ENCODE measurements around the gene PRCC.

Gene PRCC

GRCh38 chr1:156740741-156741480 is 26.4 kb upstream of the PRCC start, which contains the start of gene MRPL24:
Gene MRPL24 (minus strand): TSS chr1:156741088. CDS start chr1:156738704, 2,384 bp downstream.
- TF ChIP-seq CTCF (IDR thresholded peaks at IDR 0.05; ENCODE audit: low read depth, low read length) = no peak
- peak within 1 kb of the TSS; percentile 82 for H3K4me3 ChIP-seq (ENCODE audit: low read depth, low read length)

- peak overlapping the region; percentile 13 for H3K4me3 ChIP-seq (ENCODE audit: low read depth, low read length)
- TF ChIP-seq CTCF (IDR thresholded peaks at IDR 0.05; ENCODE audit: low read depth, low read length) = no peak
These were observed 25.8 kb upstream of the PRCC start for GRCh38 chr1:156741481-156741983.

GRCh38 chr1:156742017-156742416 is 25.3 kb upstream of the PRCC start:
- no peak overlapping the region for H3K4me3 ChIP-seq (ENCODE audit: low read depth, low read length)
- no peak for TF ChIP-seq CTCF (IDR thresholded peaks at IDR 0.05; ENCODE audit: low read depth, low read length)

GRCh38 chr1:156742801-156743200 is 24.5 kb upstream of the PRCC start:
- no peak for TF ChIP-seq CTCF (IDR thresholded peaks at IDR 0.05; ENCODE audit: low read depth, low read length)
- no peak overlapping the region for H3K4me3 ChIP-seq (ENCODE audit: low read depth, low read length)

GRCh38 chr1:156743367-156744302 is 23.7 kb upstream of the PRCC start:
- H3K4me3 ChIP-seq (ENCODE audit: low read depth, low read length) = no peak overlapping the region
- TF ChIP-seq CTCF (IDR thresholded peaks at IDR 0.05; ENCODE audit: low read depth, low read length) = no peak

GRCh38 chr1:156744344-156744743 is 23.0 kb upstream of the PRCC start:
- TF ChIP-seq CTCF (IDR thresholded peaks at IDR 0.05; ENCODE audit: low read depth, low read length) = no peak
- no peak overlapping the region for H3K4me3 ChIP-seq (ENCODE audit: low read depth, low read length)

Data from WI38 (cell line).